ENCODE data around the gene DAB2. TPM values are rescaled to one million over a fixed set of nuclear protein-coding genes. Genes with fewer than 3 reads are reported as not detected.

DAB2 gene
- total RNA-seq, 4 donors from 2014 or later: 13.6 to 25.7 (median 19.2) TPM

GRCh38 chr5:39419796-39420195 lies 5.0 kb downstream of the DAB2 start:
- TF ChIP-seq POLR2A (IDR thresholded peaks at IDR 0.05) (no peak), CTCF (IDR thresholded peaks at IDR 0.05) (no peak)
- no peak overlapping the region for H3K4me3 ChIP-seq (ENCODE audit: low read depth, poor library complexity, severe bottlenecking)
- WGBS, 2 donors: 35 to 47% methylated on average over 1 of the region's 1 CpG
- intact Hi-C loops (cut with DNase I; ENCODE audit: low total_unique reads): no loop called here
- DNase-seq (ENCODE audit: low spot score in 2 of 2): no peak

GRCh38 chr5:39417979-39418378 lies 6.8 kb downstream of the DAB2 start:
- TF ChIP-seq POLR2A (IDR thresholded peaks at IDR 0.05) (no peak), CTCF (IDR thresholded peaks at IDR 0.05) (no peak)
- no peak overlapping the region for H3K4me3 ChIP-seq (ENCODE audit: low read depth, poor library complexity, severe bottlenecking)
- DNase-seq (ENCODE audit: low spot score in 2 of 2): no peak
- intact Hi-C loops (cut with DNase I; ENCODE audit: low total_unique reads): no loop called here
- 70 to 74% methylated on average over 3 of the region's 3 CpGs for WGBS, 2 donors

- no peak overlapping the region for H3K4me3 ChIP-seq (ENCODE audit: low read depth, poor library complexity, severe bottlenecking)
- intact Hi-C loops (cut with DNase I; ENCODE audit: low total_unique reads): no loop called here
- TF ChIP-seq POLR2A (IDR thresholded peaks at IDR 0.05): no peak
- no peak for TF ChIP-seq CTCF (IDR thresholded peaks at IDR 0.05)
- WGBS, 2 donors: 40 to 44% methylated on average over 2 of the region's 2 CpGs
- no peak for DNase-seq (ENCODE audit: low spot score in 2 of 2)
Measured at GRCh38 chr5:39415201-39415600, 9.6 kb downstream of the DAB2 start.

- intact Hi-C loops (cut with DNase I; ENCODE audit: low total_unique reads): no loop called here
- no peak for DNase-seq (ENCODE audit: low spot score in 2 of 2)
- no peak overlapping the region for H3K4me3 ChIP-seq (ENCODE audit: low read depth, poor library complexity, severe bottlenecking)
- TF ChIP-seq CTCF (IDR thresholded peaks at IDR 0.05) (no peak), POLR2A (IDR thresholded peaks at IDR 0.05) (no peak)
Measured at GRCh38 chr5:39414426-39414825, 10.4 kb downstream of the DAB2 start.

GRCh38 chr5:39413771-39414170 lies 11.0 kb downstream of the DAB2 start:
- TF ChIP-seq CTCF (IDR thresholded peaks at IDR 0.05) (no peak), POLR2A (IDR thresholded peaks at IDR 0.05) (no peak)
- DNase-seq (ENCODE audit: low spot score in 2 of 2): no peak
- H3K4me3 ChIP-seq (ENCODE audit: low read depth, poor library complexity, severe bottlenecking): no peak overlapping the region
- intact Hi-C loops (cut with DNase I; ENCODE audit: low total_unique reads): no loop called here

GRCh38 chr5:39412721-39413394 lies 11.9 kb downstream of the DAB2 start:
- intact Hi-C loops (cut with DNase I; ENCODE audit: low total_unique reads): no loop called here
- TF ChIP-seq POLR2A (IDR thresholded peaks at IDR 0.05): no peak
- TF ChIP-seq CTCF (IDR thresholded peaks at IDR 0.05): no peak
- no peak overlapping the region for H3K4me3 ChIP-seq (ENCODE audit: low read depth, poor library complexity, severe bottlenecking)
- DNase-seq (ENCODE audit: low spot score in 2 of 2): no peak
- 39 to 57% methylated on average over 5 of the region's 5 CpGs for WGBS, 2 donors

All from lower leg skin (tissue), 4 donors.